Fibroblast of skin of abdomen (primary cell): ENCODE data around the gene ILK. TPM values are rescaled to one million over a fixed set of nuclear protein-coding genes. Genes with fewer than 3 reads are reported as not detected.

Experiments
- DNase-seq: peaks from one replicate; pipeline ENCODE4 v3.0.0-alpha.2; 2013
- polyA plus RNA-seq, 2 experiments: library from polyadenylated mRNA; unstranded; fragments of 120-200 nt; gene quantifications; one replicate each; pipeline ENCODE4 v1.2.1, GENCODE V29; 2013; ENCODE audit not compliant: insufficient read length in 2 of 2

Gene ILK
- polyA plus RNA-seq (2013, experiment 1 of 2; ENCODE audit: insufficient read length), result 275 TPM
- 271 TPM for polyA plus RNA-seq (2013, experiment 2 of 2; ENCODE audit: insufficient read length)

GRCh38 chr11:6603287-6604080 is at the start of gene ILK, which contains the start of gene RRP8:
Gene ILK, plus strand, starts transcription at chr11:6603774. Its CDS starts 498 bp downstream, at chr11:6604272.
Gene RRP8, minus strand, starts transcription at chr11:6603616. Its CDS starts 114 bp downstream, at chr11:6603502.
- peak; percentile 85 for DNase-seq

DNA sequence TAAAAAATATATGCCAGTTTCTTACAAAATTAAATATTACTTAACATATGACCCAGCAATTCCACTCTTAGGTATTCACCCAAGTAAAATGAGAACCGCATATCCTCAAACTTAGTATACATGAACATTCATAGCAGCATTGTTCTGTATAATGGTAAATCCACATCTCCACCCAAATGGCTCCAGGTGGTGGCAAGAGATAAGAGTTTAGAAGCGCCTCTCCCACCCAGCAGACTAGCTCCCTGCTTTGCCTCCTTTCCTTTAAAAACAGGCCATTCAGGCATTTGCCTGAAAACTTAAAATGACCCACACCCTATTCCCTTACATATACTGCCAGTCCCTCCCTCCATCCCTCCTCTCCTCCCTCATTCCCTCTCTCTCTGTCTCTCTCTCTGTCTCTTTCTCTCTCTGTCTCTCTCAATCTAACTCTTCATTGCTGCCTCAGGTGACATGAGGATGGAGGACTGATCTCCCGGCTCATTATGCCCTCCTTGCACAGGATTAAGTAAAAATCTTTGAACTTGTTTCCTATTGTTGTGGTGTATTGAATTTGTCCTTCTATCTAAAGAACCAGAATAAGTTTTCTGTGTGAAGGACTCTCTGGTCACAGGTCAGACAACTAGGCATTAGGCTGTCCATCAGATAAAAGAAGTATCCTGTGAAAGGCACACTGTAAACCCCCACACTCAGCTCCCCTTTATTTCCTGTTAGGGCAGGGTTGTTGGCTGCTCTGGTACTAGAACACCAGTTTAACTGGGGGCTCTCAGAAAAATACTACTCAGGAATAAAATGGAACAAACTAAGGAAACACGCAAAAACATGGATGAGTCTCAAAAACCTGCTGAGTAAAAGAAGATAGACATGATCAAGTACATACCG is 48.5 kb upstream of the ILK start:
- no peak for DNase-seq

DNA sequence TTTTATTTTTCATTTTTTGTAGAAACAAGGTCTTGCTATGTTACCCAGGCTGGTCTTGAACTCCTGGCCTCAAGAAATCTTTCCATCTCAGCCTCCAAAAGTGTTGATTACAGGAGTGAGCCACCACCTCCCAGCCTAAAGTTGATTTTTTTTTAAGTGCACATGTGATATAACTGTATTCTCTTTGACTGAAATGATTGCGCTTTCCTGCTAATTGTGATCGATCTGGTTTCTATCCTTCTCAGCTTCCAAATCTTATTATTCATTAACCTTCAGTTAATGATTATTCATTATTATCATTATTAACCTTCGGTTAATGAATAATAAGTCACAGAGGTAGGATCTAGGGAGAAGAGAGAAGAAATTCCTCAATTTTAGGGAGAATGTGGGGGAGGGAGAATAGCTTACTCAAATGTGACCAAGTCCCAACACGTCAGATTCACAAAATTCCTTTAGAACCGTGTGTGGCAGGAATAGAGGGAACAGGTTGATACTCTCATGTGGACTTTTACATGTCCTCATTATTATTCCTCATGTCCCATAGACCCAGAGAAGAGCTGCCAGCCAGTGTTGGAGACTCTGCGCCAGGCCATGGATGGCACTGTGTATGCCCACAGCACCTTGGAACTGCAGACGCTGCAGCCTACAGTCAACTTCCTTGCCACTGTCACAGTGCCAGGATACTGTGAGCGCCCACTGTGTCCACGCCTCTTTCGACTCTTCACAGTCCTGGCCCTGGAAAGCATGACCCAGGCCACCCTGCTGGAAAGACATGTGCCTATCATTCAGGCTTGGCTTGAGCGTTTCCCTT is 47.2 kb upstream of the ILK start:
- DNase-seq, result no peak

DNA sequence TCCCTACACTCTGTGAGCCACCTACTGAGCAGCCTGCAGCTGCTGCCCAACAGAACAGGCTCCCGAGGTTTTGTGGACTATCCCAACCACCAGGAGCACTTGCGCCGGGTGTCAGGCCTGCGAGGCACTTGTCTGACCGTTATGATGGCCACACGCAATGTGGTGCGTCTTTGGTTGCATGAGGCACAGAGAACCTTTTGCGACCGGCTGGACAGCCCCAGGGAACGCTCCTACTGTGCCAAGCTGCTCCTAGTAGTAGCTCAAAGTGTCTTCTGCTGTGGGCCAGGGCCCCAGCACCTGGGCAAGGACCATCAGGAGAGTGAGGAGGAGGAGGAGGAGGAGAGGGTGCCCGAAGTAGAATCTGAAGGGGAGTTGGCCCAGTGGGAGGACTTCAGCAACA is 46.5 kb upstream of the ILK start:
- DNase-seq, result no peak

- no peak for DNase-seq
Observed at GRCh38 chr11:6557761-6558674, 45.6 kb upstream of the ILK start.

DNA sequence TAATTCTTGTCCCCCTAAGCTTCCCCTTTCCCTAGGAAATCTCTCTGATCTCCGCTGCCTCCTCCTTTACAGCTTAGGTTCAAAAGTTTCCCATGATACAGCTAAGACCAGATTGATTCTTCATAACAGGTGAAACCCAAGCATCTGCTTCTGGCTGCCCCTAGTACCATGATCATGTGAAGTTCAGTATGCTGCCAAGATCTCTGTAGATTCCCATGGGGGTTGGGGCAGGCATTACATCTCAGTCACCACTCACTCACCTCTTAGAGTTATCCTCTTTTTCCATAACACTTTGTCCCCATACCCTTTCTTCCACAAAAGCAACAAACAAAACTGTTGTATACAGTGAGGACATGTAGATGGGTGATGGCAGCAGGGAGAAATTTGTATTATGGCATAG is 44.2 kb upstream of the ILK start:
- no peak for DNase-seq

- DNase-seq, result no peak
Observed at GRCh38 chr11:6561288-6561687, 42.3 kb upstream of the ILK start.

DNA sequence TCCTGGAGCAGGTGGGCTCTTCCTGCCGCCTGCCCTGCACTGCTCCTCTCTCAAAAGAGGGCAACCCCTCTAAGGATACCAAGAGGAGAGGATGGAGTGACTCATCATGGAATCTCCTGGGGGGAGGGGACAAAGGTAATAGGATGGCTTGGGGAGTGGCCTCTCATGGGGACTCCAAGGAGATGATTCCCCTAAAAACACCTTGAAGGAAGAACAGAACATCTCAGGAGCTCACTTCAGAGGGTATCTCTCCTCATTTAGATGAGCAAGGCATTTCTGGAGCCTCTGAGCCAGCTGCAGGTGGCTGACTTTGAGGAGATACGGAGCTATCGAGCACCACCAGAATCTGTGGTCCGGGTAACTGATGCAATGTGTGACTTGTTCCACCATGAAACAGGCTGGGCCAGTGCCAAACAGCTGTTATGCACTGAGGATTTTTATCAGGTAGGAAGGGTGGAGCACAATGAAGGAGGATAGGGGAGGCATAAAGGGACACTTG is 40.4 kb upstream of the ILK start:
- DNase-seq, result no peak

DNA sequence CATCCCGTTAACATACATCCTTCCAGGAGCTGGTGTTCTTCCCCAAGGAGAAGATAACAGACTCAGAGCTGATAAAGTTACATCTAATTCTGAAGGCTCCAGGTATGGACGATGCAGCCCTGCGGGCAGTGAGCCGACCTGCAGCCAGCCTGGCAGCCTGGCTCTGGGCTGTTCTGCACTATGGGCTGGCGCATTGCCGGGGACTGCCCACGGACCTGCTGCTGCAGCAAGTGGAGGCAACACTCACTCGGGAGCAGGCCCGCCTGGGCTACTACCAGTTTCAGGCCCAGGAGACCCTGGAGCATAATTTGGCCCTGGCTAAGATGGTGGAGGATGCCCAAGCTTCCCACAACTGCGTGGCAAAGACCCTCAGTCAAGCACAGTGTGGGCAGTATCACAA is 39.9 kb upstream of the ILK start:
- no peak for DNase-seq

DNA sequence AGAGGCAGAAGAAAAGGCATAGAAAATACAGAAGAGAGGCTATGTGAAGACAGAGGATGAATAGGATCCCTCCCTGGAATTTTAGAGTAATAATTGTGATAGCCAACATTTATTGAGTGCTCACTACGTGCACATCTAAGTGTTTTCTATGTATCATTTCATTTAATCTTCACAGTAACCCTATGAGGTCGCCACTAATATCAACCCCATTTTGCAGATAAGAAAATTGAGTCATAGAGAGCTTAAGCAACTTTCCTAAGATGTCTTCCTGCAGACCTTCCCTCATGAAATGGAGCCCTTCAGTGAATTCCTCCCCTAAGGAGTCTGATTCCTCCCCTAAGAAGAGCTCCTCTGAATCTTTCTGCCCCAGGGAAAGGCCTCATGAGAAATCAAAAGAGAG is 38.2 kb upstream of the ILK start:
- DNase-seq, result no peak

- no peak for DNase-seq
Observed at GRCh38 chr11:6565988-6566703, 37.4 kb upstream of the ILK start.

GRCh38 chr11:6566704-6567370 is 36.7 kb upstream of the ILK start:
- no peak for DNase-seq

DNA sequence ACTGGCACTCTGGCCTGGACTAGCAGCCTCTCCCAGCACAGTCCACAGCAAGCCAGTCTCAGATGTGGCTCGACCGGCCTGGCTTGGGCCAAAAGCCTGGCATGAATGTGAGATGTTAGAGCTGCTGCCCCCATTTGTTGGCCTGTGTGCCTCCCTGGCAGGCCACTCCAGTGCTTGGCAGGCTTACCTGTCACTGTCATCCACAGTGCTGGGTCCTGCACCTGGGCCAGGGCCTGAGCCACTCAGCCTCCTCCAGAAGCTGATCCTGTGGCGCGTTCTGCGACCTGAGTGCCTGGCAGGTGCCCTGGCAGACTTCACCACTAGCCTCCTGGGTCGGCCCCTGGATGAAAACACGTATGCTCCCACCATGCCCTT is 36.2 kb upstream of the ILK start:
- DNase-seq, result no peak

DNA sequence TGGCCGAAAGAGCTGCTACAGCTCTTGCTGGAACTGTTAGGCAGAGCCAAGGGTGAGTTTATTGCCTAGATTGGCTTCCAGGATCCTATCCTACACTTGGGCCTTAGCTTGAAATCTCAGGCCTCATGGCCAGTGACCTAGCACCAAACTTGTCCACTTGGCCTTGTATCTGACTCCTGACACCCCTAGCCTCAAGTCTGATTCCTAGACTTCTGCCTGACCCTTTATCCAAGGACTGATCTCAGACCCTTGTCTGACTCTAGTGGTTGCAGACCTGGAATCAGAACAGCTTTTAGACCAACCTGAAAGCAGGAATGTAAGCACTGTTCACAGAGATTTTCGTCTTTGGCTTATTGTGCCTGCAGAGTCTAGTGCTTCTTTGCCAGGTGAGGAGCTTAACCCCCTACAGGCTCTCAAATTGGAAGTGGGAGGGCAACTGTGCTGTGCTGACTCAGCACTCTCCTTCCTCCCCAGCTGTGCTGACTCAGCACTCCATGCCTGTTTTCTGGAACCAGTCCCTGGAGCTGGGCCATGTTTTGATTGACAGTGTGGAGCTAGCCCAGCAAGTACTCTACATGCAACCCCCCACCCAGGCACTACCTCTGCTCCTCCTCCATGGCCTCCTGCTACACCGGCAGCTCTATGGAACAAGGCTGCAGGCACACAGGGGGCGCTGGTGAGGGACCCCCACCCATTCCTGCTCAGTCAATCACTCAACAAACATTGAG is 35.2 kb upstream of the ILK start:
- DNase-seq, result peak; percentile 89

DNA sequence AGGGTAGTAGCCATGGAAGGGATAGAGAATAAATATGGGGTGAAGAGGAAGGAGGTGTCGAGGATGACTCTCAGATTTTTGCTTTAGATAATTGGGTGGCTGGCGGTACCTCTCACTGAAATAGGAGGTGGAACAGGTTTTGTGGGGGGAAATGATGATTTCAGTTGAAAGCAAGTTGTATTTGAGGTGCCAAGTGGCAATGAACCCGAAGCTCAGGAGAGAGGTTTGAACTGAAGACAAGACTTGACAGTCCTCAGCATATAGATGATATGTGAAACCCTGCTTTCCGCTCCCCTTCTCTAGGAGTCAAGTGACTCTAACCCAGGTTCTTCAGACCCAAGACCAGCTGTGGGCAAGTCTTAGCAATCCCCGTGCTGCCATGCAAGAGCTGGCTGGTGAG is 33.9 kb upstream of the ILK start:
- DNase-seq, result no peak

DNA sequence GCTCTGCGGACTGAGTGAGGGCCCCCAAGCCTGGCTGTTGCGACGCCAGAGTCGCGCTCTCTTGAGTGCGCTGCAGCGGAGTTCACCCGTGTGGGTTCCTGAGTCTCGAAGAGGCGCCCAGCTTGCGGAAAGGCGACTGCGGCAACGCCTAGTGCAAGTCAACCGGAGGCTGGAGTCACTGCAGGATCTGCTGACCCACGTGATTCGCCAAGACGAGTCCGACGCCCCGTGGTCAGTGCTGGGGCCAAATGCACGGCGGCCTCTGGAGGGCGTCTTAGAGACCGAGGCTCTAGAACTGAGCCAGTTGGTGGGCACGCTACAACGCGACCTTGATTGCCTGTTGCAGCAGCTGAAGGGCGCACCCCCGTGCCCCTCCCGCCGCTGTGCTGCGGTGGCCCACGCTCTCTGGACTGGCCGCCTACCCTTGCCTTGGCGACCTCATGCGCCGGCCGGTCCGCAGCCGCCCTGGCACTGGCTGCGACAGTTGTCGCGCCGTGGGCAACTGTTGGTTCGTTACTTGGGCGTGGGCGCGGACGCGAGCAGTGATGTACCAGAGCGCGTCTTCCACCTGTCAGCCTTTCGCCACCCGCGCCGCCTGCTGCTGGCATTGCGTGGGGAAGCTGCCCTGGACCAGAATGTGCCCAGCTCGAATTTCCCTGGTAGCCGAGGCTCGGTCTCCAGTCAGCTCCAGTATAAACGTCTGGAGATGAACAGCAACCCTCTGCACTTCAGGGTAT is 32.7 kb upstream of the ILK start:
- DNase-seq, result no peak

GRCh38 chr11:6571434-6572008 is 32.1 kb upstream of the ILK start:
- no peak for DNase-seq

- DNase-seq, result peak; percentile 84
Observed at GRCh38 chr11:6572215-6572614, 31.4 kb upstream of the ILK start.
